GM23338 (cell line): ENCODE measurements around the gene KRTAP19-7. TPM values are rescaled to one million over a fixed set of nuclear protein-coding genes. Genes with fewer than 3 reads are reported as not detected.

Source experiments
- ATAC-seq: fragments of 200-7000 bp; cut with Tn5 transposase; 3 replicates; pipeline ENCODE4 v1.9.1; 2020
- DNase-seq: peaks from one replicate; pipeline ENCODE4 v3.0.0-alpha.2; 2015; ENCODE audit warnings: low spot score
- H2AFZ ChIP-seq: fragments of 200-600 bp; sonication (generic); 2 replicates; pipeline ENCODE4 v1.8.0; 2016; ENCODE audit warnings: antibody characterized with exemption, mild to moderate bottlenecking, moderate library complexity
- H3F3A ChIP-seq: fragments of 200-600 bp; sonication (generic); replicated peaks from 2 replicates; pipeline ENCODE4 v1.8.0; 2017; ENCODE audit warnings: antibody characterized with exemption, mixed run types, low read depth
- H3K27ac ChIP-seq: fragments of 200-600 bp; sonication (generic); 2 replicates; pipeline ENCODE4 v1.6.1; 2016; ENCODE audit warnings: low read depth
- H3K27me3 ChIP-seq: fragments of 200-600 bp; sonication (generic); 2 replicates; pipeline ENCODE4 v1.8.0; 2016; ENCODE audit warnings: mild to moderate bottlenecking, mixed run types, moderate library complexity; ENCODE audit not compliant: insufficient read depth
- H3K36me3 ChIP-seq: fragments of 200-600 bp; sonication (generic); 2 replicates; pipeline ENCODE4 v1.8.0; 2016; ENCODE audit warnings: mild to moderate bottlenecking; ENCODE audit not compliant: insufficient read depth
- H3K4me1 ChIP-seq: fragments of 200-600 bp; sonication (generic); 2 replicates; pipeline ENCODE4 v1.8.0; 2016; ENCODE audit warnings: mild to moderate bottlenecking, moderate library complexity; ENCODE audit not compliant: insufficient read depth
- H3K4me2 ChIP-seq: fragments of 200-600 bp; sonication (generic); 2 replicates; pipeline ENCODE4 v1.7.1; 2017; ENCODE audit warnings: mixed run types
- H3K4me3 ChIP-seq: fragments of 200-600 bp; sonication (generic); 2 replicates; pipeline ENCODE4 v1.6.1; 2016; ENCODE audit warnings: mixed run types
- H3K79me2 ChIP-seq: fragments of 200-600 bp; sonication (generic); replicated peaks from 2 replicates; pipeline ENCODE4 v1.8.0; 2017; ENCODE audit warnings: mild to moderate bottlenecking; ENCODE audit not compliant: insufficient read depth
- H3K9me2 ChIP-seq: fragments of 200-600 bp; sonication (generic); 2 replicates; pipeline ENCODE4 v1.8.0; 2017; ENCODE audit not compliant: insufficient read depth
- H4K20me1 ChIP-seq: fragments of 200-600 bp; sonication (generic); replicated peaks from 2 replicates; pipeline ENCODE4 v1.8.0; 2017; ENCODE audit warnings: mild to moderate bottlenecking; ENCODE audit not compliant: insufficient read depth
- H3K27ac Mint-ChIP-seq: 2 replicates; pipeline ENCODE4 v1.8.0; 2020; ENCODE audit warnings: inconsistent platforms, mild to moderate bottlenecking, moderate library complexity, mixed read lengths
- H3K27me3 Mint-ChIP-seq: 3 replicates; pipeline ENCODE4 v1.8.0; 2022; ENCODE audit warnings: low read depth, mild to moderate bottlenecking, moderate library complexity, mixed read lengths, inconsistent platforms; ENCODE audit not compliant: insufficient read depth, poor library complexity
- H3K36me3 Mint-ChIP-seq: 3 replicates; pipeline ENCODE4 v1.8.0; 2021; ENCODE audit warnings: low read depth, mild to moderate bottlenecking, inconsistent platforms, moderate library complexity, mixed read lengths
- H3K4me1 Mint-ChIP-seq: 3 replicates; pipeline ENCODE4 v1.8.0; 2020; ENCODE audit warnings: mild to moderate bottlenecking, inconsistent platforms, mixed read lengths
- H3K4me3 Mint-ChIP-seq: 3 replicates; pipeline ENCODE4 v1.8.0; 2021; ENCODE audit warnings: moderate library complexity, mild to moderate bottlenecking, inconsistent platforms, mixed read lengths
- H3K9me3 Mint-ChIP-seq: 3 replicates; pipeline ENCODE4 v1.8.0; 2020; ENCODE audit warnings: moderate library complexity, mild to moderate bottlenecking, inconsistent platforms, mixed read lengths
- CREB1 ChIP-seq: fragments of 250-450 bp; sonication (Bioruptor Pico); IDR thresholded peaks from 2 replicates; pipeline ENCODE4 v1.5.0; 2020; ENCODE audit warnings: low read depth, mild to moderate bottlenecking, moderate library complexity
- CTCF ChIP-seq, 2 experiments: fragments of 200-600 bp in 1 of 2; sonication (generic) in 1 of 2; conservative IDR thresholded peaks; 2 replicates each; pipeline versions ENCODE4 v1.5.1 to v1.6.1; 2016 to 2017; ENCODE audit warnings: antibody characterized with exemption in 2 of 2, low read depth in 2 of 2, mild to moderate bottlenecking in 2 of 2, moderate library complexity in 1 of 2
- ZNF114 ChIP-seq: fragments of 250-450 bp; sonication (Bioruptor Pico); IDR thresholded peaks from 2 replicates; pipeline ENCODE4 v1.5.0; 2020; ENCODE audit warnings: mild to moderate bottlenecking, moderate library complexity
- ZNF331 ChIP-seq: fragments of 250-450 bp; sonication (Bioruptor Pico); IDR thresholded peaks from 2 replicates; pipeline ENCODE4 v1.5.0; 2020; ENCODE audit warnings: low read depth, mild to moderate bottlenecking, moderate library complexity
- ZNF462 ChIP-seq: fragments of 250-450 bp; sonication (Bioruptor Pico); IDR thresholded peaks from 2 replicates; pipeline ENCODE4 v1.5.0; 2020; ENCODE audit warnings: mild to moderate bottlenecking, moderate library complexity
- polyA plus RNA-seq: library from polyadenylated mRNA; unstranded; fragments of >200 nt; fragmentation: Nextera tagmentation; extraction: Ambion mirVana; gene quantifications from 2 replicates; pipeline ENCODE4 v1.2.1, GENCODE V29; 2016
- small RNA-seq: library from RNA; depleted of rRNA; stranded (forward); fragments of <200 nt; gene quantifications from one replicate; pipeline ENCODE3, GENCODE V24; 2014; ENCODE audit warnings: low replicate concordance
- total RNA-seq: library from RNA; depleted of rRNA; stranded (reverse); fragments of >200 nt; shearing (Covaris generic); gene quantifications from 2 replicates; pipeline ENCODE4 v1.2.3, GENCODE V29; 2014; rRNA removed

KRTAP19-7 gene
- total and polyA plus RNA-seq, 2 experiments from 2014 or later, result not detected

GRCh38 chr21:30515681-30516080 lies 45.4 kb downstream of the KRTAP19-7 start:
- no peak overlapping the region for H2AFZ ChIP-seq
- H3F3A ChIP-seq, result no peaks in the 10 kb centered on the region
- H3K9me3 Mint-ChIP-seq, result no peaks in the 10 kb centered on the region; the same call in 2 of the 3 replicates
- no peak overlapping the region for H3K27ac ChIP-seq
- DNase-seq (no peak), ATAC-seq (no peak)
- no peaks in the 10 kb centered on the region for H3K79me2 ChIP-seq
- H3K27me3 ChIP-seq, result no peaks in the 10 kb centered on the region
- H3K36me3 ChIP-seq, result no peaks in the 10 kb centered on the region
- H3K9me2 ChIP-seq, result peaks cover 5% of the 10 kb centered on the region; the same call in 1 of the 2 replicates
- H3K4me3 ChIP-seq, result no peak overlapping the region
- no peaks in the 10 kb centered on the region for H4K20me1 ChIP-seq
- peaks cover 2% of the 10 kb centered on the region for H3K27me3 Mint-ChIP-seq
- peaks cover 3% of the 10 kb centered on the region; the same call in 1 of the 3 replicates for H3K36me3 Mint-ChIP-seq
- TF ChIP-seq CTCF (conservative IDR thresholded peaks at IDR 0.05; ENCODE audit: low read depth in 2 of 2) (no peak), ZNF462 (CRISPR knock-in tag) (no peak), CREB1 (CRISPR knock-in tag) (no peak), ZNF331 (CRISPR knock-in tag) (no peak), ZNF114 (CRISPR knock-in tag) (no peak)
- H3K4me3 Mint-ChIP-seq, result no peak overlapping the region
- H3K4me1 Mint-ChIP-seq, result peaks cover 6% of the 10 kb centered on the region; the same call in 2 of the 3 replicates
- H3K27ac Mint-ChIP-seq, result peak overlapping the region; percentile 3; the same call in 1 of the 2 replicates
- no peak overlapping the region for H3K4me2 ChIP-seq
- no peaks in the 10 kb centered on the region for H3K4me1 ChIP-seq

Small RNAs within 50 kb of the gene (small RNA-seq; reads per million reads assigned to genes)
- not detected for gene AP000567.1
- not detected for gene KRTAP19-10P
- not detected for gene KRTAP19-11P
- not detected for gene KRTAP22-1
- gene KRTAP22-2, result not detected

Other genes with a start within 250 kb of the KRTAP19-7 start
- not detected in 2 replicates for gene KRTAP26-1, start 241.0 kb downstream of the KRTAP19-7 start, total RNA-seq
- not detected in 2 replicates for gene KRTAP26-1, start 241.0 kb downstream of the KRTAP19-7 start, polyA plus RNA-seq
- gene KRTAP27-1, start 223.6 kb downstream of the KRTAP19-7 start, total RNA-seq, result not detected in 2 replicates
- not detected in 2 replicates for gene KRTAP27-1, start 223.6 kb downstream of the KRTAP19-7 start, polyA plus RNA-seq
- gene KRTAP23-1, start 212.7 kb downstream of the KRTAP19-7 start, total RNA-seq, result not detected in 2 replicates
- not detected in 2 replicates for gene KRTAP23-1, start 212.7 kb downstream of the KRTAP19-7 start, polyA plus RNA-seq
- gene KRTAP13-2, start 189.0 kb downstream of the KRTAP19-7 start, total RNA-seq, result not detected in 2 replicates
- not detected in 2 replicates for gene KRTAP13-2, start 189.0 kb downstream of the KRTAP19-7 start, polyA plus RNA-seq
- not detected in 2 replicates for gene KRTAP13-1, start 165.3 kb downstream of the KRTAP19-7 start, total RNA-seq
- not detected in 2 replicates for gene KRTAP13-1, start 165.3 kb downstream of the KRTAP19-7 start, polyA plus RNA-seq
- gene KRTAP13-3, start 135.4 kb downstream of the KRTAP19-7 start, total RNA-seq, result not detected in 2 replicates
- not detected in 2 replicates for gene KRTAP13-3, start 135.4 kb downstream of the KRTAP19-7 start, polyA plus RNA-seq
- not detected in 2 replicates for gene KRTAP13-4, start 131.1 kb downstream of the KRTAP19-7 start, total RNA-seq
- not detected in 2 replicates for gene KRTAP13-4, start 131.1 kb downstream of the KRTAP19-7 start, polyA plus RNA-seq
- gene KRTAP15-1, start 121.0 kb downstream of the KRTAP19-7 start, total RNA-seq, result not detected in 2 replicates
- not detected in 2 replicates for gene KRTAP15-1, start 121.0 kb downstream of the KRTAP19-7 start, polyA plus RNA-seq
- not detected in 2 replicates for gene KRTAP19-1, start 80.9 kb downstream of the KRTAP19-7 start, total RNA-seq
- gene KRTAP19-1, start 80.9 kb downstream of the KRTAP19-7 start, polyA plus RNA-seq, result not detected in 2 replicates
- gene KRTAP19-2, start 73.9 kb downstream of the KRTAP19-7 start, total RNA-seq, result not detected in 2 replicates
- gene KRTAP19-2, start 73.9 kb downstream of the KRTAP19-7 start, polyA plus RNA-seq, result not detected in 2 replicates
- gene KRTAP19-3, start 69.3 kb downstream of the KRTAP19-7 start, total RNA-seq, result not detected in 2 replicates
- not detected in 2 replicates for gene KRTAP19-3, start 69.3 kb downstream of the KRTAP19-7 start, polyA plus RNA-seq
- gene KRTAP19-4, start 64.1 kb downstream of the KRTAP19-7 start, total RNA-seq, result not detected in 2 replicates
- gene KRTAP19-4, start 64.1 kb downstream of the KRTAP19-7 start, polyA plus RNA-seq, result not detected in 2 replicates
- not detected in 2 replicates for gene KRTAP19-5, start 59.2 kb downstream of the KRTAP19-7 start, total RNA-seq
- not detected in 2 replicates for gene KRTAP19-5, start 59.2 kb downstream of the KRTAP19-7 start, polyA plus RNA-seq
- not detected in 2 replicates for gene KRTAP19-6, start 19.4 kb downstream of the KRTAP19-7 start, total RNA-seq
- not detected in 2 replicates for gene KRTAP19-6, start 19.4 kb downstream of the KRTAP19-7 start, polyA plus RNA-seq
- gene KRTAP22-2, start 29.1 kb upstream of the KRTAP19-7 start, total RNA-seq, result not detected in 2 replicates
- gene KRTAP22-2, start 29.1 kb upstream of the KRTAP19-7 start, polyA plus RNA-seq, result not detected in 2 replicates
- gene KRTAP6-3, start 31.1 kb upstream of the KRTAP19-7 start, total RNA-seq, result not detected in 2 replicates
- not detected in 2 replicates for gene KRTAP6-3, start 31.1 kb upstream of the KRTAP19-7 start, polyA plus RNA-seq
- gene KRTAP6-2, start 37.6 kb upstream of the KRTAP19-7 start, total RNA-seq, result not detected in 2 replicates
- gene KRTAP6-2, start 37.6 kb upstream of the KRTAP19-7 start, polyA plus RNA-seq, result not detected in 2 replicates
- not detected in 2 replicates for gene KRTAP22-1, start 39.8 kb upstream of the KRTAP19-7 start, total RNA-seq
- gene KRTAP22-1, start 39.8 kb upstream of the KRTAP19-7 start, polyA plus RNA-seq, result not detected in 2 replicates
- gene KRTAP6-1, start 52.6 kb upstream of the KRTAP19-7 start, total RNA-seq, result not detected in 2 replicates
- not detected in 2 replicates for gene KRTAP6-1, start 52.6 kb upstream of the KRTAP19-7 start, polyA plus RNA-seq
- not detected in 2 replicates for gene KRTAP20-1, start 55.1 kb upstream of the KRTAP19-7 start, total RNA-seq
- not detected in 2 replicates for gene KRTAP20-1, start 55.1 kb upstream of the KRTAP19-7 start, polyA plus RNA-seq
- gene KRTAP20-4, start 59.3 kb upstream of the KRTAP19-7 start, total RNA-seq, result not detected in 2 replicates
- not detected in 2 replicates for gene KRTAP20-4, start 59.3 kb upstream of the KRTAP19-7 start, polyA plus RNA-seq
- not detected in 2 replicates for gene KRTAP20-2, start 73.9 kb upstream of the KRTAP19-7 start, total RNA-seq
- not detected in 2 replicates for gene KRTAP20-2, start 73.9 kb upstream of the KRTAP19-7 start, polyA plus RNA-seq
- not detected in 2 replicates for gene KRTAP20-3, start 81.5 kb upstream of the KRTAP19-7 start, total RNA-seq
- gene KRTAP20-3, start 81.5 kb upstream of the KRTAP19-7 start, polyA plus RNA-seq, result not detected in 2 replicates
- not detected in 2 replicates for gene KRTAP21-3, start 157.5 kb upstream of the KRTAP19-7 start, total RNA-seq
- gene KRTAP21-3, start 157.5 kb upstream of the KRTAP19-7 start, polyA plus RNA-seq, result not detected in 2 replicates
- not detected in 2 replicates for gene KRTAP21-2, start 185.9 kb upstream of the KRTAP19-7 start, total RNA-seq
- gene KRTAP21-2, start 185.9 kb upstream of the KRTAP19-7 start, polyA plus RNA-seq, result not detected in 2 replicates
- not detected in 2 replicates for gene KRTAP21-1, start 194.1 kb upstream of the KRTAP19-7 start, total RNA-seq
- gene KRTAP21-1, start 194.1 kb upstream of the KRTAP19-7 start, polyA plus RNA-seq, result not detected in 2 replicates